ENCODE results near the gene SRRM5.

GRCh38 chr19:43612374-43612773, 486 bp downstream of the SRRM5 start:
- TF ChIP-seq CTCF (IDR thresholded peaks at IDR 0.05) (no peak), POLR2A (IDR thresholded peaks at IDR 0.05) (no peak), POLR2AphosphoS5 (IDR thresholded peaks at IDR 0.05) (no peak)

Data from stomach (tissue), 4 donors.